GM23338 (cell line): ENCODE data around the gene DIDO1.

Experiments used
- CREB1 ChIP-seq: fragments of 250-450 bp; sonication (Bioruptor Pico); IDR thresholded peaks from 2 replicates; pipeline ENCODE4 v1.5.0; 2020; ENCODE audit warnings: low read depth, mild to moderate bottlenecking, moderate library complexity
- EZH2 ChIP-seq: fragments of 200-600 bp; sonication (generic); IDR thresholded peaks from one replicate; pipeline ENCODE4 v1.8.0; 2017; ENCODE audit warnings: antibody characterized with exemption, mild to moderate bottlenecking, low read depth; ENCODE audit not compliant: unreplicated experiment
- EZH2phosphoT487 ChIP-seq: fragments of 200-600 bp; sonication (generic); IDR thresholded peaks from one replicate; pipeline ENCODE4 v1.8.1; 2018; ENCODE audit warnings: antibody characterized with exemption; ENCODE audit not compliant: unreplicated experiment
- JUNB ChIP-seq: IDR thresholded peaks from one replicate; pipeline ENCODE4 v1.6.1; 2016; ENCODE audit warnings: antibody characterized with exemption; ENCODE audit not compliant: unreplicated experiment
- NANOG ChIP-seq: IDR thresholded peaks from 2 replicates; pipeline ENCODE4 v1.6.1; 2016; ENCODE audit warnings: antibody characterized with exemption, borderline replicate concordance
- POLR2AphosphoS5 ChIP-seq: IDR thresholded peaks from 2 replicates; pipeline ENCODE4 v1.6.1; 2016; ENCODE audit warnings: antibody characterized with exemption, low read depth
- REST ChIP-seq: IDR thresholded peaks from one replicate; pipeline ENCODE4 v1.6.1; 2018; ENCODE audit warnings: antibody characterized with exemption; ENCODE audit not compliant: unreplicated experiment
- STAT1 ChIP-seq: IDR thresholded peaks from one replicate; pipeline ENCODE4 v1.6.1; 2016; ENCODE audit warnings: antibody characterized with exemption; ENCODE audit not compliant: unreplicated experiment
- ZNF114 ChIP-seq: fragments of 250-450 bp; sonication (Bioruptor Pico); IDR thresholded peaks from 2 replicates; pipeline ENCODE4 v1.5.0; 2020; ENCODE audit warnings: mild to moderate bottlenecking, moderate library complexity
- ZNF331 ChIP-seq: fragments of 250-450 bp; sonication (Bioruptor Pico); IDR thresholded peaks from 2 replicates; pipeline ENCODE4 v1.5.0; 2020; ENCODE audit warnings: low read depth, mild to moderate bottlenecking, moderate library complexity
- TF ChIP-seq, protein P1 (sequence below), 2 experiments: fragments of 200-600 bp in 1 of 2; sonication (generic) in 1 of 2; conservative IDR thresholded peaks; 2 replicates each; pipeline versions ENCODE4 v1.5.1 to v1.6.1; 2016 to 2017; ENCODE audit warnings: antibody characterized with exemption in 2 of 2, low read depth in 2 of 2, mild to moderate bottlenecking in 2 of 2, moderate library complexity in 1 of 2
- TF ChIP-seq, protein P2 (sequence below): IDR thresholded peaks from 2 replicates; pipeline ENCODE4 v1.6.1; 2016; ENCODE audit warnings: antibody characterized with exemption
- TF ChIP-seq, protein P3 (sequence below): fragments of 250-450 bp; sonication (Bioruptor Pico); IDR thresholded peaks from 2 replicates; pipeline ENCODE4 v1.5.0; 2020; ENCODE audit warnings: mild to moderate bottlenecking, moderate library complexity

DNA sequence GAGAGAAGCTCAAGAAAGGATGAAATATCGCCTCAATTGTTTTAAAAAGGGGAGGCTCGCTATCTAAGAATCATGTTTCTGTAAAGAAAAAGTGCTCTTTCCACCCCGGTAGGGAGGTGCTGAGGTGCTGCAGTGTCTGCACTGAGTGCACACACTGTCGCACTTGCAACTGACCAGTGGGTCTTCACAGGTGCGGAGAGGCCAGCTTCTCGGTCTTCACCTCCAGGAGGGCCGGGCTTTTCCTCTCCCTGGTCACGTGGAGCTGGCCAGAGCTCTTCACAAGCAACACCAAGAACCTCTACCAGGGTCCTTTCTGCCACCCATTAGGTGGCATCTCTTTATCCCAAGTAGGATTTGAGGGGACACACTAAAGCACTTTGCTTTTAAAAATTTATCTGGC, 36.9 kb downstream of the DIDO1 start:
- TF ChIP-seq EZH2phosphoT487 (no peak), EZH2 (no peak), POLR2AphosphoS5 (no peak), REST (no peak), NANOG (no peak), ZNF114 (no peak), JUNB (no peak), STAT1 (no peak), CREB1 (CRISPR knock-in tag) (no peak), ZNF331 (CRISPR knock-in tag) (no peak)
- TF ChIP-seq, protein P1, sequence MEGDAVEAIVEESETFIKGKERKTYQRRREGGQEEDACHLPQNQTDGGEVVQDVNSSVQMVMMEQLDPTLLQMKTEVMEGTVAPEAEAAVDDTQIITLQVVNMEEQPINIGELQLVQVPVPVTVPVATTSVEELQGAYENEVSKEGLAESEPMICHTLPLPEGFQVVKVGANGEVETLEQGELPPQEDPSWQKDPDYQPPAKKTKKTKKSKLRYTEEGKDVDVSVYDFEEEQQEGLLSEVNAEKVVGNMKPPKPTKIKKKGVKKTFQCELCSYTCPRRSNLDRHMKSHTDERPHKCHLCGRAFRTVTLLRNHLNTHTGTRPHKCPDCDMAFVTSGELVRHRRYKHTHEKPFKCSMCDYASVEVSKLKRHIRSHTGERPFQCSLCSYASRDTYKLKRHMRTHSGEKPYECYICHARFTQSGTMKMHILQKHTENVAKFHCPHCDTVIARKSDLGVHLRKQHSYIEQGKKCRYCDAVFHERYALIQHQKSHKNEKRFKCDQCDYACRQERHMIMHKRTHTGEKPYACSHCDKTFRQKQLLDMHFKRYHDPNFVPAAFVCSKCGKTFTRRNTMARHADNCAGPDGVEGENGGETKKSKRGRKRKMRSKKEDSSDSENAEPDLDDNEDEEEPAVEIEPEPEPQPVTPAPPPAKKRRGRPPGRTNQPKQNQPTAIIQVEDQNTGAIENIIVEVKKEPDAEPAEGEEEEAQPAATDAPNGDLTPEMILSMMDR (conservative IDR thresholded peaks at IDR 0.05; ENCODE audit: low read depth in 2 of 2): no peak
- TF ChIP-seq, protein P2, sequence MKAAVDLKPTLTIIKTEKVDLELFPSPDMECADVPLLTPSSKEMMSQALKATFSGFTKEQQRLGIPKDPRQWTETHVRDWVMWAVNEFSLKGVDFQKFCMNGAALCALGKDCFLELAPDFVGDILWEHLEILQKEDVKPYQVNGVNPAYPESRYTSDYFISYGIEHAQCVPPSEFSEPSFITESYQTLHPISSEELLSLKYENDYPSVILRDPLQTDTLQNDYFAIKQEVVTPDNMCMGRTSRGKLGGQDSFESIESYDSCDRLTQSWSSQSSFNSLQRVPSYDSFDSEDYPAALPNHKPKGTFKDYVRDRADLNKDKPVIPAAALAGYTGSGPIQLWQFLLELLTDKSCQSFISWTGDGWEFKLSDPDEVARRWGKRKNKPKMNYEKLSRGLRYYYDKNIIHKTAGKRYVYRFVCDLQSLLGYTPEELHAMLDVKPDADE: no peak
- TF ChIP-seq, protein P3, sequence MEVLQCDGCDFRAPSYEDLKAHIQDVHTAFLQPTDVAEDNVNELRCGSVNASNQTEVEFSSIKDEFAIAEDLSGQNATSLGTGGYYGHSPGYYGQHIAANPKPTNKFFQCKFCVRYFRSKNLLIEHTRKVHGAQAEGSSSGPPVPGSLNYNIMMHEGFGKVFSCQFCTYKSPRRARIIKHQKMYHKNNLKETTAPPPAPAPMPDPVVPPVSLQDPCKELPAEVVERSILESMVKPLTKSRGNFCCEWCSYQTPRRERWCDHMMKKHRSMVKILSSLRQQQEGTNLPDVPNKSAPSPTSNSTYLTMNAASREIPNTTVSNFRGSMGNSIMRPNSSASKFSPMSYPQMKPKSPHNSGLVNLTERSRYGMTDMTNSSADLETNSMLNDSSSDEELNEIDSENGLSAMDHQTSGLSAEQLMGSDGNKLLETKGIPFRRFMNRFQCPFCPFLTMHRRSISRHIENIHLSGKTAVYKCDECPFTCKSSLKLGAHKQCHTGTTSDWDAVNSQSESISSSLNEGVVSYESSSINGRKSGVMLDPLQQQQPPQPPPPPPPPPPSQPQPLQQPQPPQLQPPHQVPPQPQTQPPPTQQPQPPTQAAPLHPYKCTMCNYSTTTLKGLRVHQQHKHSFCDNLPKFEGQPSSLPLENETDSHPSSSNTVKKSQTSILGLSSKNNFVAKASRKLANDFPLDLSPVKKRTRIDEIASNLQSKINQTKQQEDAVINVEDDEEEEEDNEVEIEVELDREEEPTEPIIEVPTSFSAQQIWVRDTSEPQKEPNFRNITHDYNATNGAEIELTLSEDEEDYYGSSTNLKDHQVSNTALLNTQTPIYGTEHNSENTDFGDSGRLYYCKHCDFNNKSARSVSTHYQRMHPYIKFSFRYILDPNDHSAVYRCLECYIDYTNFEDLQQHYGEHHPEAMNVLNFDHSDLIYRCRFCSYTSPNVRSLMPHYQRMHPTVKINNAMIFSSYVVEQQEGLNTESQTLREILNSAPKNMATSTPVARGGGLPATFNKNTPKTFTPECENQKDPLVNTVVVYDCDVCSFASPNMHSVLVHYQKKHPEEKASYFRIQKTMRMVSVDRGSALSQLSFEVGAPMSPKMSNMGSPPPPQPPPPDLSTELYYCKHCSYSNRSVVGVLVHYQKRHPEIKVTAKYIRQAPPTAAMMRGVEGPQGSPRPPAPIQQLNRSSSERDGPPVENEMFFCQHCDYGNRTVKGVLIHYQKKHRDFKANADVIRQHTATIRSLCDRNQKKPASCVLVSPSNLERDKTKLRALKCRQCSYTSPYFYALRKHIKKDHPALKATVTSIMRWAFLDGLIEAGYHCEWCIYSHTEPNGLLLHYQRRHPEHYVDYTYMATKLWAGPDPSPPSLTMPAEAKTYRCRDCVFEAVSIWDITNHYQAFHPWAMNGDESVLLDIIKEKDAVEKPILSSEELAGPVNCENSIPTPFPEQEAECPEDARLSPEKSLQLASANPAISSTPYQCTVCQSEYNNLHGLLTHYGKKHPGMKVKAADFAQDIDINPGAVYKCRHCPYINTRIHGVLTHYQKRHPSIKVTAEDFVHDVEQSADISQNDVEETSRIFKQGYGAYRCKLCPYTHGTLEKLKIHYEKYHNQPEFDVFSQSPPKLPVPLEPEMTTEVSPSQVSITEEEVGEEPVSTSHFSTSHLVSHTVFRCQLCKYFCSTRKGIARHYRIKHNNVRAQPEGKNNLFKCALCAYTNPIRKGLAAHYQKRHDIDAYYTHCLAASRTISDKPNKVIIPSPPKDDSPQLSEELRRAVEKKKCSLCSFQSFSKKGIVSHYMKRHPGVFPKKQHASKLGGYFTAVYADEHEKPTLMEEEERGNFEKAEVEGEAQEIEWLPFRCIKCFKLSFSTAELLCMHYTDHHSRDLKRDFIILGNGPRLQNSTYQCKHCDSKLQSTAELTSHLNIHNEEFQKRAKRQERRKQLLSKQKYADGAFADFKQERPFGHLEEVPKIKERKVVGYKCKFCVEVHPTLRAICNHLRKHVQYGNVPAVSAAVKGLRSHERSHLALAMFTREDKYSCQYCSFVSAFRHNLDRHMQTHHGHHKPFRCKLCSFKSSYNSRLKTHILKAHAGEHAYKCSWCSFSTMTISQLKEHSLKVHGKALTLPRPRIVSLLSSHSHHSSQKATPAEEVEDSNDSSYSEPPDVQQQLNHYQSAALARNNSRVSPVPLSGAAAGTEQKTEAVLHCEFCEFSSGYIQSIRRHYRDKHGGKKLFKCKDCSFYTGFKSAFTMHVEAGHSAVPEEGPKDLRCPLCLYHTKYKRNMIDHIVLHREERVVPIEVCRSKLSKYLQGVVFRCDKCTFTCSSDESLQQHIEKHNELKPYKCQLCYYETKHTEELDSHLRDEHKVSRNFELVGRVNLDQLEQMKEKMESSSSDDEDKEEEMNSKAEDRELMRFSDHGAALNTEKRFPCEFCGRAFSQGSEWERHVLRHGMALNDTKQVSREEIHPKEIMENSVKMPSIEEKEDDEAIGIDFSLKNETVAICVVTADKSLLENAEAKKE (CRISPR knock-in tag): no peak
